NB4 (cell line): ENCODE results near the gene HDAC4.

Experiments used
- DNase-seq: peaks from one replicate; pipeline ENCODE4 v3.0.0; 2010; ENCODE audit warnings: low read depth
- H3K4me3 ChIP-seq: one replicate; pipeline ENCODE4 v1.5.1; 2011; ENCODE audit warnings: mild to moderate bottlenecking, low read depth, low read length, moderate library complexity
- MYC ChIP-seq: IDR thresholded peaks from 2 replicates; pipeline ENCODE4 v1.6.1; 2011; ENCODE audit warnings: low read depth, low read length
- POLR2A ChIP-seq: IDR thresholded peaks from 2 replicates; pipeline ENCODE4 v1.6.1; 2011; ENCODE audit warnings: mild to moderate bottlenecking; ENCODE audit not compliant: insufficient read length; ENCODE audit errors: extremely low read depth
- TF ChIP-seq, protein P1 (sequence below): IDR thresholded peaks from one replicate; pipeline ENCODE4 v1.5.1; 2012; ENCODE audit warnings: low read depth, low read length
- TF ChIP-seq, protein P2 (sequence below): IDR thresholded peaks from 2 replicates; pipeline ENCODE4 v1.6.1; 2011; ENCODE audit warnings: low read depth, low read length

HDAC4 gene

DNA sequence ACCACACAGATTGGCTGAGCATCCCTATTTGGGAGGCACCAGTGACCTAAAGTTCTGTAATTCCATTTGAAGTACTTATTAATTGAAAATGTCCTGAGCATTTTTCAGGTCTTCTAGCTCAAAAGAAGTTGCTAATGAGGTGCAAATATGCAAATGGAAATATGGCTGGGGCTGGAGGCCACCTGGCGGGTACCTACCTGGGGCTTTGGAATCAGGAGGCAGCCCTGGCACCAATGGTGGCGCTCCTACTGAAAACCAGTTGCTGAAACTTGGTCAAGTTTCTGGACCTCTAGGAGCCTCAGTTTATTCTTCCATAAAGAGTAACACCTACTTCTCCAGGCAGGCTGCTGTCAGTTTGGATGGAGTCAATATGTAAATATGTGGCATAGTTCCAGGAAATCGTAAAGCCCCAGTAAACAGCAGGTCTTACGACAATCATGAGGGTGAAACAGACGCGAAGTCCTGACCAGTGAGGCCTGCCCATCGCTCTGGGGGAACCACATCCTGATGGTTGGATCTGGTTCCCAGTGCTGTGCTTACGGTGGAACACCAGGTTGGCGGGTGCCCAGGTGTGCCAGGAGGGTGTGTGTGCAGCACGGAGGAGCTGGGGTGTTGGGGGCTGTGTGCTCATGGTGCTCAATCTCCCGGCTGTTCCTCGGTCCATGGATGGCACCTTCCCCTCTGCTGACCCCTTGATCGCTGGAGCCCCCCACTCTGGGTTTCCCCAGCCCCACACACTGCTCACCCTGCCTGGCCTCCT is 366.8 kb downstream of the HDAC4 start:
- no peak for DNase-seq
- TF ChIP-seq, protein P1, sequence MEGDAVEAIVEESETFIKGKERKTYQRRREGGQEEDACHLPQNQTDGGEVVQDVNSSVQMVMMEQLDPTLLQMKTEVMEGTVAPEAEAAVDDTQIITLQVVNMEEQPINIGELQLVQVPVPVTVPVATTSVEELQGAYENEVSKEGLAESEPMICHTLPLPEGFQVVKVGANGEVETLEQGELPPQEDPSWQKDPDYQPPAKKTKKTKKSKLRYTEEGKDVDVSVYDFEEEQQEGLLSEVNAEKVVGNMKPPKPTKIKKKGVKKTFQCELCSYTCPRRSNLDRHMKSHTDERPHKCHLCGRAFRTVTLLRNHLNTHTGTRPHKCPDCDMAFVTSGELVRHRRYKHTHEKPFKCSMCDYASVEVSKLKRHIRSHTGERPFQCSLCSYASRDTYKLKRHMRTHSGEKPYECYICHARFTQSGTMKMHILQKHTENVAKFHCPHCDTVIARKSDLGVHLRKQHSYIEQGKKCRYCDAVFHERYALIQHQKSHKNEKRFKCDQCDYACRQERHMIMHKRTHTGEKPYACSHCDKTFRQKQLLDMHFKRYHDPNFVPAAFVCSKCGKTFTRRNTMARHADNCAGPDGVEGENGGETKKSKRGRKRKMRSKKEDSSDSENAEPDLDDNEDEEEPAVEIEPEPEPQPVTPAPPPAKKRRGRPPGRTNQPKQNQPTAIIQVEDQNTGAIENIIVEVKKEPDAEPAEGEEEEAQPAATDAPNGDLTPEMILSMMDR = no peak
- TF ChIP-seq POLR2A (no peak), MYC (no peak)
- TF ChIP-seq, protein P2, sequence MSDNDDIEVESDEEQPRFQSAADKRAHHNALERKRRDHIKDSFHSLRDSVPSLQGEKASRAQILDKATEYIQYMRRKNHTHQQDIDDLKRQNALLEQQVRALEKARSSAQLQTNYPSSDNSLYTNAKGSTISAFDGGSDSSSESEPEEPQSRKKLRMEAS = no peak
- no peak overlapping the region for H3K4me3 ChIP-seq

GRCh38 chr2:239029958-239030357 is 370.9 kb downstream of the HDAC4 start:
- no peak for DNase-seq
- no peak overlapping the region for H3K4me3 ChIP-seq
- TF ChIP-seq, protein P1 = no peak
- TF ChIP-seq, protein P2 = no peak
- no peak for TF ChIP-seq MYC
- TF ChIP-seq POLR2A = no peak

DNA sequence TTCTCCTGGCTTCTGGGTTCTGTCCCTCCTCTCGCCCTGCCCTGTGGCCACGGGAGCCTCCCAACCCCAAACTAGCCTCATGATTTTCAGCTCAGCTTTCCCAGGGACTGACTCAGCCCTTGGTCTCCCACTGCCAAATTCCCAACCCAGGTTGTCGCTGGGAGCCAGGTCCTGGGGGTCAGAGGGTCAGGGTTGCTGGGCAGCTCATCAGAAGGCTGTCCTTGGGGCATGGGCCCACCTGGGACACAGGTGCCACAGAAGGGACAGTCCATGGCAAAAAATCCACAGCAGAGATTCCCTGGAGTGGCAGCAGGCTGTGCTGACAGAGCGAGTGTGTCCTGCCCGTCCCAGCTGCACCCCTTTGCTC is 372.6 kb downstream of the HDAC4 start:
- H3K4me3 ChIP-seq = no peak overlapping the region
- TF ChIP-seq, protein P1 = no peak
- TF ChIP-seq POLR2A (no peak), MYC (no peak)
- TF ChIP-seq, protein P2 = no peak
- no peak for DNase-seq

GRCh38 chr2:239027391-239028252 is 373.2 kb downstream of the HDAC4 start:
- TF ChIP-seq MYC (no peak), POLR2A (no peak)
- TF ChIP-seq, protein P1 = no peak
- TF ChIP-seq, protein P2 = no peak
- no peak for DNase-seq
- H3K4me3 ChIP-seq = no peak overlapping the region

GRCh38 chr2:239026711-239027361 is 374.0 kb downstream of the HDAC4 start:
- DNase-seq = no peak
- no peak overlapping the region for H3K4me3 ChIP-seq
- TF ChIP-seq, protein P2 = no peak
- TF ChIP-seq, protein P1 = no peak
- no peak for TF ChIP-seq POLR2A
- TF ChIP-seq MYC = no peak
